OCI-LY1 (cell line): Measurements from ENCODE around the gene GJD3.

Experiments used
- H2AFZ ChIP-seq: fragments of 200-600 bp; sonication (generic), shearing (Covaris generic); 2 replicates; pipeline ENCODE4 v1.6.0; 2014; ENCODE audit warnings: antibody characterized with exemption, mild to moderate bottlenecking, low read length
- H3F3A ChIP-seq: fragments of 200-600 bp; sonication (generic), shearing (Covaris generic); 2 replicates; pipeline ENCODE4 v1.6.0; 2014; ENCODE audit warnings: mild to moderate bottlenecking, antibody characterized with exemption, low read length, moderate library complexity; ENCODE audit not compliant: insufficient read depth
- H3K27ac ChIP-seq: fragments of 200-600 bp; sonication (generic); 2 replicates; pipeline ENCODE4 v1.5.1; 2014; ENCODE audit warnings: low read length, mixed run types, mild to moderate bottlenecking, low read depth; ENCODE audit not compliant: poor library complexity, severe bottlenecking
- H3K27me3 ChIP-seq: fragments of 200-600 bp; sonication (generic); 2 replicates; pipeline ENCODE4 v1.6.0; 2014; ENCODE audit warnings: antibody characterized with exemption, mild to moderate bottlenecking, low read length, moderate library complexity; ENCODE audit not compliant: insufficient read depth
- H3K36me3 ChIP-seq: fragments of 200-600 bp; sonication (generic); 2 replicates; pipeline ENCODE4 v1.6.1; 2014; ENCODE audit warnings: mild to moderate bottlenecking, antibody characterized with exemption, low read length, moderate library complexity, mixed read lengths; ENCODE audit not compliant: insufficient read depth
- H3K4me1 ChIP-seq: fragments of 200-600 bp; sonication (generic); 2 replicates; pipeline ENCODE4 v1.5.1; 2014; ENCODE audit warnings: mild to moderate bottlenecking, low read length, moderate library complexity; ENCODE audit not compliant: insufficient read depth, severe bottlenecking
- H3K4me2 ChIP-seq: fragments of 200-600 bp; sonication (generic), shearing (Covaris generic); 2 replicates; pipeline ENCODE4 v1.6.1; 2014; ENCODE audit warnings: low read length
- H3K4me3 ChIP-seq: fragments of 200-600 bp; sonication (generic); 2 replicates; pipeline ENCODE4 v1.5.1; 2014; ENCODE audit warnings: low read length, low read depth, mild to moderate bottlenecking, mixed read lengths; ENCODE audit not compliant: poor library complexity, severe bottlenecking
- H3K79me2 ChIP-seq: fragments of 200-600 bp; shearing (Covaris generic); 2 replicates; pipeline ENCODE4 v1.6.1; 2016; ENCODE audit warnings: mixed run types, low read length, mixed read lengths; ENCODE audit not compliant: insufficient read depth
- H3K9ac ChIP-seq: fragments of 200-600 bp; sonication (generic), shearing (Covaris generic); 2 replicates; pipeline ENCODE4 v1.6.1; 2014; ENCODE audit warnings: mild to moderate bottlenecking, low read length, mixed read lengths
- H3K9me2 ChIP-seq: fragments of 200-600 bp; sonication (generic), shearing (Covaris generic); 2 replicates; pipeline ENCODE4 v1.6.1; 2014; ENCODE audit warnings: low read depth, mild to moderate bottlenecking, low read length, mixed read lengths
- H3K9me3 ChIP-seq: fragments of 200-600 bp; shearing (Covaris generic); 2 replicates; pipeline ENCODE4 v1.6.1; 2014; ENCODE audit warnings: low read length, mixed read lengths
- H4K20me1 ChIP-seq: fragments of 200-600 bp; sonication (generic), shearing (Covaris generic); 2 replicates; pipeline ENCODE4 v1.6.0; 2016; ENCODE audit warnings: mild to moderate bottlenecking, low read length; ENCODE audit not compliant: insufficient read depth
- EZH2 ChIP-seq: fragments of 200-600 bp; sonication (generic), shearing (Covaris generic); IDR thresholded peaks from 2 replicates; pipeline ENCODE4 v1.8.0; 2017; ENCODE audit warnings: borderline replicate concordance, mixed run types, mild to moderate bottlenecking, antibody characterized with exemption, low read length, moderate library complexity, mixed read lengths
- TF ChIP-seq, protein P1 (sequence below): fragments of 200-600 bp; sonication (generic), shearing (Covaris generic); IDR thresholded peaks from 2 replicates; pipeline ENCODE4 v1.5.1; 2017; ENCODE audit warnings: mild to moderate bottlenecking, antibody characterized with exemption, low read length, moderate library complexity, mixed read lengths

The GJD3 gene

DNA sequence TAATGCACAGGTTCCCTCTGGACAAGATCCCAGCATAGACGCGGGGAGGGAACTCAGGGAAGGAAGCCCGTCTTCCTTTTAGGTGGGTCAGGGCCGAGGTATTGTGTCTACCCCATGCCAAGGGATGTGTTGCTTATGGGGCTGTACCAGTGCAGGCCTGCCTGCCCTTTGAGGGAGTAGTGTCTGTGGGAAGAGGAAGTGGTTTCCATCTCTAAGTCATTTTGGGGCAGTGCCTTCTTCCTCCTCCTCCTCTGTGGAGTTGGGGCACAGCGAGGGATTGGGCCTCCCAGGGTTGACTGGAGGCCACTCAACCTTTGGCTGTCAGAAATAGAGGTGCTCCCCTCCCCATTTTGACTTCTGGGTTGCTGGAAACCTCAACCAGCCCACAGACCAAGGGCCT lies 26.5 kb downstream of the GJD3 start:
- Histone ChIP-seq H3K36me3 (no peaks in the 10 kb centered on the region), H3K9me2 (no peaks in the 10 kb centered on the region), H3K27ac (no peak overlapping the region), H3K27me3 (peaks cover 3% of the 10 kb centered on the region; the same call in 1 of the 2 replicates), H3K79me2 (no peaks in the 10 kb centered on the region), H3K4me2 (no peak overlapping the region), H3K4me1 (peaks cover 14% of the 10 kb centered on the region), H3K9ac (no peak overlapping the region), H4K20me1 (no peaks in the 10 kb centered on the region), H3F3A (0 out of 2 replicates have a peak, but pooled peaks cover 3% of the 10 kb centered on the region), H3K9me3 (no peaks in the 10 kb centered on the region), H3K4me3 (no peak overlapping the region), H2AFZ (no peak overlapping the region)
- TF ChIP-seq EZH2, result no peak
- TF ChIP-seq, protein P1, sequence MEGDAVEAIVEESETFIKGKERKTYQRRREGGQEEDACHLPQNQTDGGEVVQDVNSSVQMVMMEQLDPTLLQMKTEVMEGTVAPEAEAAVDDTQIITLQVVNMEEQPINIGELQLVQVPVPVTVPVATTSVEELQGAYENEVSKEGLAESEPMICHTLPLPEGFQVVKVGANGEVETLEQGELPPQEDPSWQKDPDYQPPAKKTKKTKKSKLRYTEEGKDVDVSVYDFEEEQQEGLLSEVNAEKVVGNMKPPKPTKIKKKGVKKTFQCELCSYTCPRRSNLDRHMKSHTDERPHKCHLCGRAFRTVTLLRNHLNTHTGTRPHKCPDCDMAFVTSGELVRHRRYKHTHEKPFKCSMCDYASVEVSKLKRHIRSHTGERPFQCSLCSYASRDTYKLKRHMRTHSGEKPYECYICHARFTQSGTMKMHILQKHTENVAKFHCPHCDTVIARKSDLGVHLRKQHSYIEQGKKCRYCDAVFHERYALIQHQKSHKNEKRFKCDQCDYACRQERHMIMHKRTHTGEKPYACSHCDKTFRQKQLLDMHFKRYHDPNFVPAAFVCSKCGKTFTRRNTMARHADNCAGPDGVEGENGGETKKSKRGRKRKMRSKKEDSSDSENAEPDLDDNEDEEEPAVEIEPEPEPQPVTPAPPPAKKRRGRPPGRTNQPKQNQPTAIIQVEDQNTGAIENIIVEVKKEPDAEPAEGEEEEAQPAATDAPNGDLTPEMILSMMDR, result no peak

DNA sequence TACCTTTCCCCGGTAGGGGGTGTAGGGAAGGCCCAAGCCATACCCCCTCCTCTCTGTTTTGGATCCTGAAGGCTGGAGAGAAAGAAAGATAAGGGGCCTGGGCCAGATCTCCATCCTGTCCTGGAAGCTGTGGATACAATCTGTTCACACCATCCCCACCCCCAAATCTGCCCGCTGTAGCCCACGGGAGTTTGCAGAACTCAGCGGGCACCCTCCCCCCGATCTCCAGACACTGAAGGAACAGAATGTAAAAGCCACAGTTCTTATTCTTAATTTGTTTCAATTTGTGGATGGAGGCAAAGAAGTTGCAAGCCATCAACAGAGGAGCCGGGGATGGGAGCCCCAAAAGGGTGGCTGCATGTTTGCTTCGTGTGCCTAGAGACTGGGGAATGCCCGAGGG lies 27.2 kb downstream of the GJD3 start:
- no peak overlapping the region for H3K9ac ChIP-seq
- H3K27ac ChIP-seq, result no peak overlapping the region
- no peaks in the 10 kb centered on the region for H4K20me1 ChIP-seq
- H3K9me3 ChIP-seq, result no peaks in the 10 kb centered on the region
- H3K4me1 ChIP-seq, result peaks cover 12% of the 10 kb centered on the region
- no peak overlapping the region for H3K4me3 ChIP-seq
- 0 out of 2 replicates have a peak, but pooled peaks cover 3% of the 10 kb centered on the region for H3F3A ChIP-seq
- H2AFZ ChIP-seq, result no peak overlapping the region
- H3K9me2 ChIP-seq, result no peaks in the 10 kb centered on the region
- TF ChIP-seq EZH2, result no peak
- TF ChIP-seq, protein P1, result no peak
- no peak overlapping the region for H3K4me2 ChIP-seq
- H3K36me3 ChIP-seq, result no peaks in the 10 kb centered on the region
- no peaks in the 10 kb centered on the region for H3K27me3 ChIP-seq
- no peaks in the 10 kb centered on the region for H3K79me2 ChIP-seq

DNA sequence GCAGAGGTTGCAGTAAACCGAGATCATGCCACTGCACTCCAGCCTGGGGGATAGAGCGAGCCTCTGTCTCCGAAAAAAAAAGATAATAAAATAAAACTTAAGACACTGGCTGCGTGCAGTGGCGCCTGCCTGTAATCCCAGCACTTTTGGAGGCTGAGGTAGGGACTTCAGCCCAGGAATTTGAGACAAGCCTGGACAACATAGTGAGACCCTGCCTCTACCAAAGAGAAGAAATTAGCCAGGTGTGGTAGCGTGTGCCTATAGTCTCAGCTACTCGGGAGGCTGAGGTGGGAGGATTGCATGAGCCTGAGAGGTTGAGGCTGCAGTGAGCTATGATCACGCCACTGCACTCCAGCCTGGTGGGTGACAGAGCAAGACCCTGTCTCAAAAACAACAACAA lies 28.9 kb downstream of the GJD3 start:
- H3K9ac ChIP-seq, result no peak overlapping the region
- H3K9me2 ChIP-seq, result no peaks in the 10 kb centered on the region
- TF ChIP-seq EZH2, result no peak
- TF ChIP-seq, protein P1, result no peak
- H3K27me3 ChIP-seq, result no peaks in the 10 kb centered on the region
- H2AFZ ChIP-seq, result no peak overlapping the region
- no peaks in the 10 kb centered on the region for H3K79me2 ChIP-seq
- no peaks in the 10 kb centered on the region; the same call in 1 of the 2 replicates for H3K36me3 ChIP-seq
- H3F3A ChIP-seq, result 0 out of 2 replicates have a peak, but pooled peaks cover 2% of the 10 kb centered on the region
- no peaks in the 10 kb centered on the region for H4K20me1 ChIP-seq
- no peak overlapping the region for H3K4me3 ChIP-seq
- no peak overlapping the region for H3K27ac ChIP-seq
- no peaks in the 10 kb centered on the region for H3K9me3 ChIP-seq
- H3K4me2 ChIP-seq, result no peak overlapping the region
- peaks cover under 1% of the 10 kb centered on the region for H3K4me1 ChIP-seq
